Aorta (tissue), 5 donors: ENCODE data around the gene PAEP. TPM values are rescaled to one million over a fixed set of nuclear protein-coding genes. Genes with fewer than 3 reads are reported as not detected.
"Not testable (repeated sequence)": the region's sequence is repeated elsewhere in the genome, so short reads cannot be mapped to it uniquely, and the experiment has no call there.

Experiments
- ATAC-seq: fragments of 200-7000 bp; cut with Tn5 transposase; one replicate; pipeline ENCODE4 v1.9.1; 2022; ENCODE audit warnings: moderate library complexity; ENCODE audit not compliant: low FRiP score
- DNase-seq, 2 donors: peaks; one replicate each; pipeline ENCODE4 v3.0.0-alpha.2; 2020
- H3K27ac ChIP-seq, 2 donors: one replicate each; pipeline ENCODE4 v1.5.1; 2013; ENCODE audit warnings: low read length in 2 of 2, mild to moderate bottlenecking in 2 of 2, moderate library complexity in 2 of 2, control low read depth in 1 of 2, inconsistent platforms in 1 of 2, low read depth in 1 of 2
- H3K27me3 ChIP-seq, 2 donors: one replicate each; pipeline ENCODE4 v1.6.1; 2013; ENCODE audit warnings: control low read depth in 1 of 2, low read length in 1 of 2, mild to moderate bottlenecking in 1 of 2, moderate library complexity in 1 of 2; ENCODE audit not compliant: insufficient read depth in 2 of 2, control insufficient read depth in 1 of 2
- H3K36me3 ChIP-seq, 2 donors: one replicate each; pipeline ENCODE4 v1.6.1; 2013; ENCODE audit warnings: control low read depth in 1 of 2, low read length in 1 of 2, mild to moderate bottlenecking in 1 of 2; ENCODE audit not compliant: insufficient read depth in 2 of 2, control insufficient read depth in 1 of 2
- H3K4me1 ChIP-seq, 2 donors: one replicate each; pipeline ENCODE4 v1.6.1; 2013; ENCODE audit warnings: low read length in 2 of 2, control low read depth in 1 of 2, mild to moderate bottlenecking in 1 of 2, moderate library complexity in 1 of 2; ENCODE audit not compliant: insufficient read depth in 2 of 2, control insufficient read depth in 1 of 2
- H3K4me3 ChIP-seq, 2 donors: one replicate each; pipeline ENCODE4 v1.5.1; 2013; ENCODE audit warnings: low read length in 2 of 2, control low read depth in 1 of 2, mild to moderate bottlenecking in 1 of 2
- H3K9me3 ChIP-seq: one replicate; pipeline ENCODE4 v1.6.1; 2013; ENCODE audit warnings: mild to moderate bottlenecking, low read length; ENCODE audit not compliant: control insufficient read depth
- WGBS, 2 donors: extraction: QIAGEN DNeasy Blood & Tissue Kit; methylation state at CpG; one replicate each; pipeline ENCODE4 v1.1.7; 2013; 5-methylcytosine and 5-hydroxymethylcytosine counted together
- intact Hi-C, 2 donors: fragments of 100-400 bp; cut with DNase I; formaldehyde crosslinking; loops; one replicate each; pipeline versions ENCODE4 v1.14.2 to v1.15.0; 2022
- polyA plus RNA-seq, 2 donors: library from polyadenylated mRNA; stranded (reverse); fragments of 200-250 nt; gene quantifications; one replicate each; pipeline ENCODE4 v1.2.3, GENCODE V29; 2013
- total RNA-seq, 2 donors: library from RNA; stranded (reverse); fragmentation: NEBNext Ultra II Directional; extraction: Animal tissue kit (Norgen Biotek cat#: 25700); gene quantifications; one replicate each; pipeline ENCODE4 v1.2.1, GENCODE V29; 2021
- donor health status: healthy with polysubstance abuse.
- donor health status: Bipolar disorder and iron deficiency.
- donor health status: DM: no; HTN: no; CAD: no.
- donor health status: DM: no; HTN: no; CAD: no.
- donor health status: DM: yes; HTN: yes; CAD: no.

PAEP gene
- total and polyA plus RNA-seq, 4 donors: not detected

DNA sequence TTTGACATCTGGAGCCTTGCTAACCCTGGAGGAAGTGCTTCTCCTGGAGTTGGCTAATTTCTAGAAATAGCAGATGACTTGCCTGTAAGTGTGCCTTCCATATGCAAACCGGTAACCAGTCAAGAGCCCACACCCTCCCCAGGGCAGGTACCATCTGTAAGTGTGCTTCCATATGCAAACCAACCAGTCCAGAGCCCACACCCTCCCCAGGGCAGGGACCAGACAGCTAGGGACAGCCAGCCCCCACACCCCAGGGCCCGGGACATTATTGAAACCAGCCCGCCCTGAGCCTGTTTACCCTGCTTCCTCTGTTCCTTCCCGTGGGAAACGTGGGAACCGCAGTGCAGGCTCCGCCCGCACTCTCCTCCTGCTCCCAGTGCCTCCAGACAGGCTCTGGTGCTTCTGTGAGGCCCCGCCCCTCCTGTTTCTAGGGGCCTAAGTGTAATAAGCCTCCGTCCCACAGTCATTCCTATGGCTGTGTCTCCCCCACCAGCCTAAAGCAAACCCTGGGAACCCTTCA is 27.3 kb upstream of the PAEP start:
- DNase-seq: peak in 1 of 2 donors; percentile 54
- H3K27ac ChIP-seq, ATAC-seq, intact Hi-C loops, H3K36me3 ChIP-seq, H3K4me1 ChIP-seq, H3K9me3 ChIP-seq, H3K27me3 ChIP-seq, H3K4me3 ChIP-seq: not testable (repeated sequence)
- WGBS, 2 donors: 18 to 25% methylated on average over 10 of the region's 10 CpGs

DNA sequence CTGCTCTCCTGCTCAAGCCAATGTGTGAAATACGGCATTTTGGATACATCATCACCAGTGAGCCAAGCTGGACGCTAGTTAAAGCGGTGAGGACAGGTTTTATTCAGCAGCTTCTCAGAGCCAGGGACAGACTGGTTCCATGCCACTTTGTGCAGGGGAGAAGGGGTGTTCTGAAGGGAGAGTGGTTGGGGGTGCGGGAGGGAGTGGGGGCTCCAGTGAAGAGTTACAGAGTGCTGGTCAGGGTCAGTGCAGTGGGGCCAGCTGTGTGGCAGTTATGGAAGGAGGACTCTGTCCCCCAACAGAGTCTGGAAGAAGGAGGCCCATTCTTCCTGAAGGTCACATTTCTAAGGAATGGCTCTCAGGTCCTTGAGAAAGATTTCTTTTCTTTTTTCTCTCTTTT is 26.7 kb upstream of the PAEP start:
- H3K4me1 ChIP-seq, H3K4me3 ChIP-seq, H3K27me3 ChIP-seq, ATAC-seq, H3K36me3 ChIP-seq, H3K9me3 ChIP-seq, H3K27ac ChIP-seq, intact Hi-C loops: not testable (repeated sequence)
- 32 to 51% methylated on average over 4 of the region's 4 CpGs for WGBS, 2 donors
- peak in 1 of 2 donors; percentile 68 for DNase-seq

DNA sequence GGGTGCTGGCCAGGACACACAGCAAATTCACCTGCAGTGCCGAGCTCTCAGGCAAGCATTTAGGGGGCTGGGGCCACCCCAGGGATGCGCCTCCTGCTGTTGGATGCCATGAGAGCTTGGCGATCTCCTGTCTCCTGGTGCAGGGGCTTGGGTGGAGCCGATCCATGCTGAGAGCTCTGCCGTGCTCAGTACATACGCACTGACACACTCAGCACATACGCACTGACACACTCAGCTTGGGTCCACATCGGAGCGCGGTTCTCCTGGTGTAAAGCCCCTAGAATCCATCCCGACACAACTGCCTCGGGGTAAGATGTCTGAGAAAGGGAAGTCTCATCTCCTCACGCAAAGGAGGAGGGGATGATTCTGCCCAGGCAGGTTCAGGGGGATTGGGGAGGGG is 25.9 kb upstream of the PAEP start:
- H3K4me1 ChIP-seq, ATAC-seq, H3K4me3 ChIP-seq, H3K9me3 ChIP-seq, H3K27me3 ChIP-seq, H3K27ac ChIP-seq, H3K36me3 ChIP-seq, intact Hi-C loops: not testable (repeated sequence)
- 63 to 73% methylated on average over 13 of the region's 13 CpGs for WGBS, 2 donors
- peak in 1 of 2 donors; percentile 44 for DNase-seq

DNA sequence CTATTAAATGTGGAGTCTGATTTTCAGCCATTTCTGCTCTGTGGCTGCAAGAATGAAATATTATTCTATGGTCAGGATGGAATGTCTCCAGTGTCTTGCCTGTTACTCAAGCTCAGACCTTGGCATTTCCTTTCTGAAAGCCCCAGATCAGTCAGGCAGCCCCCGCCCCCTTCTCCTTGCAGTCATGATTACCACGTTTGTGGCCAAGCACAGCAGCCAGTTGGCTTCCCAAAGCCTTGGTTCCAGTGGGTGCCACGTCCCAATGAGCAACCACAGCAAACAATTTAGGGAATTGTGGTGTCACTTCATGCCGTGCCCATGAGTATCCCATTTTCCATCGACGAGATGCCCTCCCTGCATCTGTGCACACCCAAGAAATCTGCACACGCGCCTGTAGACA is 25.3 kb upstream of the PAEP start:
- no peak overlapping the region for H3K27ac ChIP-seq
- H3K9me3 ChIP-seq: no peaks in the 10 kb centered on the region
- ATAC-seq (no peak), DNase-seq (no peak)
- no peaks in the 10 kb centered on the region for H3K36me3 ChIP-seq
- no peak overlapping the region for H3K4me3 ChIP-seq
- no peaks in the 10 kb centered on the region for H3K4me1 ChIP-seq
- 61 to 64% methylated on average over 8 of the region's 8 CpGs for WGBS, 2 donors
- H3K27me3 ChIP-seq: no peaks in the 10 kb centered on the region
- intact Hi-C loops: no loop called here

DNA sequence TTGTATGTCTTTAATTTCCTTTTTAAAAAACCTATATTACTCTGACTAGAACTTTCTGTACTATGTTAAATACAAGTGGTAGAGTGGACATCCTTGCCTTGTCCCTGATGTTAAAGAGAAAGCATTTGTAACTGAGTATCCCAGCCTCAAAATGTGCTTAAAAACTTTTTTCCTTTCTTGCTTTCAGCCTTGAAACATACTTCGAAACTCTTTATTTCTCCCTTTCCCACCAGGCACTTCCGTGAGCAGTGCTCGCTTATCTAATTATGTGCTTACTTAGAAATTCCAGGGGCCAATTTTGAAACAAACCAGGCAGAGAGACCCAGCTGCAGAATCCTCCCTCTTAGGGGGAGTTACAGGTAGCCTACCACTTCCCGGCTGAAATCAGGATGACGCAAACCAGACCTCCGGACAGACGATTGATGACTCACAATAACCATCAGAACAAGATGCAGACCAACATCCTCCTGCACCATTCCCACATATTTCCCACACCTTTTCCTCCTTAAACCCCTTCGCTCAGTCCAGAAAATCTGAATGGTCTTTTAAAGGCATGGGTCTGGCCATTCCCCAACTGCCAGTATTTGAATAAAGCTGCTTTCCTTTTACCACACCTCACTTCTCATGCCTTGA is 18.2 kb upstream of the PAEP start:
- DNase-seq, H3K4me3 ChIP-seq, H3K27me3 ChIP-seq, ATAC-seq, H3K9me3 ChIP-seq, H3K4me1 ChIP-seq, intact Hi-C loops, H3K27ac ChIP-seq, H3K36me3 ChIP-seq: not testable (repeated sequence)
- WGBS, 2 donors: 13 to 19% methylated on average over 8 of the region's 8 CpGs

DNA sequence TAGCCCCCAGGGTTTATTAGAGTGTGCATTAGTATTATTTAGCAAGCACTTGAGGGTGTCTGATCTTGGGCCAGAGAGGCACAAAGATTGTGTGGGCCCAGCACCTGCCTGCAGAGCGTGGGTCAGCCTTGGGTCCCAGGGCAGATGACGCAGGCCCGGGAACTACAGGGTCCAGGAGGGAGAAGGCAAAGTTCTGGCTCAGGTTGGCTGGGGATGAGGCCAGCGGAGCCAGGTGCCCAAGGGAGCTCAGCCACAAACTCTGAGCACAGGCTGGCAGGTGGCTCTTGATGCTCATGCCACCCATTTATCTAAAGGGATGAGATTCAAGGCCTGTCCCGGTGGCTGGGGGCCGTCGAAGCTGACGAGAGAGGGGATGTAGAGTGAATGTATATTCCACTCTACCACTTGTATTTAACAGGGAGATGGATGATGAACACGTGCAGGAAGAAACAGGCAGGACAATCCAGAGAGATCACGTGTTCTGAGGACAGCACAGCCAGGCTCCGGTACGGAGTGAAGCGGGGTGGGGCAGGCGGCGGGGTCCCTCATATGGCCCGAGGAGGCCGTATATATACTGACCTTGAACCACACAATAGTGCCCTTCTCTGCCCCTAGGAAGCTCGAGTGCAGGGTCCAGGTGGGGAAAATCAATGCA is 16.4 kb upstream of the PAEP start:
- H3K27me3 ChIP-seq: no peaks in the 10 kb centered on the region
- DNase-seq (peak in 1 of 2 donors; percentile 61), ATAC-seq (no peak)
- no peaks in the 10 kb centered on the region for H3K4me1 ChIP-seq
- intact Hi-C loops: no loop called here
- no peaks in the 10 kb centered on the region for H3K36me3 ChIP-seq
- WGBS, 2 donors: 88% methylated on average over 18 of the region's 18 CpGs
- H3K27ac ChIP-seq: no peak overlapping the region
- no peak overlapping the region for H3K4me3 ChIP-seq
- H3K9me3 ChIP-seq: peaks cover 1% of the 10 kb centered on the region

DNA sequence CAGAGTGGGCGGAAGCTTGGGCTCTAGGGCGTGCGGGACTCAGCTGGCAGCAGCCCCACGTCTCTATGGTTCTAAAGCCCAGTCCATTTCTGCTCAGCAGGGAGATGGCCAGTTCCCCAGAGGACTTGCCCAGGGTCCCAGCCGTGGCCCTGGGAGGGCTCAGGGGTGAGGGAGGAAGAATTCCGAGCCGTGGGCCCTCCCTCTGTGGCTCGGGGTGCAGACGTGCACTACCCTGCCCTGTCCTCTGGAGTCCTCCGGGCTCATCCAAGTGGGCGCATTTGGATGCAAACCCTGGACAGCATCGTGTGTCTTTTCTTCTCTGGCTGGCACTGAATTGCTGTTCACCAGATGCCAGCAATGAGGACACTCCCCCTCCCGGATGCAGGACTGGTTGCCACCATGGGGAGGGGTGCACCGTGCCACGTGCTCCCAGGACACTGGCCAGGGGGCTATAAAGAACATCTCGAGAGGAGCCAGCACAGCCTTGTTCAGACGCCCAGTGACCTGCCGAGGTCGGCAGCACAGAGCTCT is 15.8 kb upstream of the PAEP start, which contains the start of gene OBP2A:
Gene OBP2A (plus strand): TSS at position 481 of the 531 bp plus-strand sequence. CDS start 55 bp downstream, outside the sequence.
- intact Hi-C loops, ATAC-seq, H3K27ac ChIP-seq, H3K4me3 ChIP-seq, H3K36me3 ChIP-seq, H3K27me3 ChIP-seq, H3K4me1 ChIP-seq, H3K9me3 ChIP-seq, DNase-seq: not testable (repeated sequence)
- WGBS, 2 donors: 68 to 77% methylated on average over 12 to 15 of the region's 19 CpGs

DNA sequence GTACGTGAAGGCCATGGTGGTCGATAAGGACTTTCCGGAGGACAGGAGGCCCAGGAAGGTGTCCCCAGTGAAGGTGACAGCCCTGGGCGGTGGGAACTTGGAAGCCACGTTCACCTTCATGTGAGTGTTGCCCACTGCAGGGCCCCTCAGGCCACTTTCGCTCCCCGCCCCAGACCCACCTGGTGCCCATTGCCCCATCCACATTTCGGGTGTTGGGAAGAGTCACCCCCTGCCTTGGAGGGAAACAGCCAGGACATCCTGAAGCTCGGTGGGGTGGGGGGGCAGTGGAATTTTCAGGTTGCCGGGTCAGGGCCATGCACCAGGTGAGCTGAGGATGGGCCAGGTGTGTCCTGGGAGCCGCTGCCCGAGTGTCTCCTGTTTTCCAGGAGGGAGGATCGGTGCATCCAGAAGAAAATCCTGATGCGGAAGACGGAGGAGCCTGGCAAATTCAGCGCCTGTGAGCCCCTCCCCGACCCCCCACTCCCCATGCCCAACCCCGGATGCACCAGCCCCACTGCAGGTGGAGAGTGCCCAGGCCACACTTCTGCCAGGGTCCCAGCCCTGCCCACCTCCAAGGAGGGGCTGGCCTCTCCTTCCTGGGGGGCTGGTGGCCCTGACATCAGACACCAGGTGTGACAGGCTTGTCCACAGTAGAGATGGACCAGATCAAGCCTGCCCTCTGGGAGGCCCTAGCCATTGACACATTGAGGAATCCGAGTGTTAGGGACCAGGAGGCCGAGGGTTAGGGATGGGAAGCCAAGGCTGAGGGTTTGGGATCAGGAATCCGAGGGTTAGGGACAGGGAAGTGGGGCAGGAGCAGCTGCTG is 14.6 kb upstream of the PAEP start:
- H3K27ac ChIP-seq, DNase-seq, H3K9me3 ChIP-seq, H3K4me3 ChIP-seq, H3K27me3 ChIP-seq, intact Hi-C loops, H3K36me3 ChIP-seq, H3K4me1 ChIP-seq, ATAC-seq: not testable (repeated sequence)
- 90% methylated on average over 20 of the region's 21 CpGs for WGBS, 2 donors
